Brain pericyte (primary cell): ENCODE data around the gene LTO1.

ENCODE experiments used
- DNase-seq: peaks from one replicate; pipeline ENCODE4 v3.0.0-alpha.2; 2012; ENCODE audit warnings: low read depth, low spot score

Gene LTO1

GRCh38 chr11:69657911-69658625, 17.1 kb downstream of the LTO1 start:
- DNase-seq, result no peak

GRCh38 chr11:69657456-69657910, 17.7 kb downstream of the LTO1 start:
- DNase-seq, result no peak

- no peak for DNase-seq
Observed at GRCh38 chr11:69656536-69657455, 18.4 kb downstream of the LTO1 start.

DNA sequence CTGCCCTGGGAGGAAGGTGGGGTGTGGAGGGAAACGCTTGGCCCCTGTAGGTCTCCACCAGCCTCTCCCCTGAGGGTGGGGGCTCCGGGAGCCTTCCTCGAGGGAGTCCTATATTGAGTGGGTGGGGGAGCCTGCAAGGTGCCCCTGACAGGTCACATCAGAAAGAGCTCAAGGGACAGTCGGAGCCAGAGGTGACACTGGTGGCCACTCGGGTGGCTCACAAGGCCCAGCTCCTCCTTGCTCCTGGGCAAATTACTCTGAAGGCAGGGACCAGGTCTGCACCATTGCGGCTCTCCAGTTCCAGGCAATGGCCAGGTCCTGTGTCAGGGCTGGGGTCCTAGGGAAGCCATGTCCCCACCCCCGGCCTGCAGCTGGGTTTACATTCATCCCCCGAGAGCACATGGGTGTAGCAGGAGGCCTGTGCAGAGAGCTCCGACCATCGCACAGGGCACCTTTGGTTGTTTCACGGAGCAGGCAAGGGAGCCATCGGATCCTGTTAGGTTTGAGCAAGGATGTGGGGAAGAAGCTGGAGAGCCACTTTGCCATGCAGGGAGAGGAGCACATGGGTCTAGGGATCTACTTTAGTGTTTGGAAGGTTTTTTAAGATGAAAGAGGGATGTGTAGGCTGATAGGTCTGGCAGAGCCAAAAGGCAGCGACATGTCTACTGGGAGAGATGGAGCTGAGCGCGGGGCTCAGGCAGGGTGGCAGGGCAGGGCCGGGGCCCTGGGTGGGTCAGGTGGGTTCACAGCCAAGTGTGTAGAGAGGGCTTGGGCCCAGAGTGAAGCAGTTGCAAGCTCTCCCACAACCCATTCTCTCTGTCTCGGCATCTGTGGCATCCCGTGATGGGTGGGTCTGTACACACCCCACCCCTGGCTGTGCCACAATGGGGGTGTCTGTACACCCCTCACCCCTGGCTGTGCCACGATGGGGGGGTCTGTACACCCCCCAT, 19.4 kb downstream of the LTO1 start:
- DNase-seq, result no peak

DNA sequence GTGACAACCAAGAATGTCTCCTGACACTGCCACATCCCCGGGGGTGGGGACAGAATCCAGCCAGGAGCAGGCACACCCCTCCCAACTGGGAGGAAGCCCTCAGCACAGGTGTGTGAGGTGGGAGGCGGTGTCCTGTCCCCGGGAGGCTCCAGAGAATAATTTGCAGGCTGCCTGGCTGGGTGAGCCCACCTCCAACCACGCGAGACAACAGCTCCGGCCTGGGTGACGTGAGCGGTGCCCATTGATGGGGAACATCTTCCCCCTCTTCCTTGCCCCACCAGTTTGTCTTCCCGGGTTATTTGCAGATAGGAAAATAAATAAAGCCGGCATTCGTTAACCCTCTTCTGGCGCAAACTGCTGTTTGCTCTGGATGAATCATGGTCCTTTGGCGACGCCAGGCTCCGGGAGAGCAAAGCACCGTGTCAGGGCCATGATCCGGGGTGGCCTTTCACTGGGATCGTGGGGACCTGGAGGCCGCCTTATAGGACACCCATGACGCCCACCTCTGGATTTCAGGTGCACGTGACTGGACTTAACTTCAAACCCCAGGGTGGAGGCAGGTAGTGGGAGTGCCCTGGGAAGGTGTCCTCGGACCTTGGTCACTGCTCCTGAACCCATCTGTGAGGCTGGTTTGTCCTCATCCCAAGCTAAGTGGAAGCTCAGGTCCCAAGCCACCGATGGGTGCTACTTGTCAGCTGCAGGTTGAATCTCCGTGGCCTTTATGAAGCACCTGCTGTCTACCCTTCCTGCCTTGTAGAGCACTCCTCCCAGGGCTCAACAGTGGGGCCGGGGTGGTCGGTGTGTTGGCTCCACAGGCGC, 20.3 kb downstream of the LTO1 start:
- no peak for DNase-seq

GRCh38 chr11:69654001-69654659, 21.0 kb downstream of the LTO1 start:
- DNase-seq, result no peak

- no peak for DNase-seq
Observed at GRCh38 chr11:69653406-69653960, 21.7 kb downstream of the LTO1 start.

- DNase-seq, result no peak
Observed at GRCh38 chr11:69652999-69653398, 22.2 kb downstream of the LTO1 start.

DNA sequence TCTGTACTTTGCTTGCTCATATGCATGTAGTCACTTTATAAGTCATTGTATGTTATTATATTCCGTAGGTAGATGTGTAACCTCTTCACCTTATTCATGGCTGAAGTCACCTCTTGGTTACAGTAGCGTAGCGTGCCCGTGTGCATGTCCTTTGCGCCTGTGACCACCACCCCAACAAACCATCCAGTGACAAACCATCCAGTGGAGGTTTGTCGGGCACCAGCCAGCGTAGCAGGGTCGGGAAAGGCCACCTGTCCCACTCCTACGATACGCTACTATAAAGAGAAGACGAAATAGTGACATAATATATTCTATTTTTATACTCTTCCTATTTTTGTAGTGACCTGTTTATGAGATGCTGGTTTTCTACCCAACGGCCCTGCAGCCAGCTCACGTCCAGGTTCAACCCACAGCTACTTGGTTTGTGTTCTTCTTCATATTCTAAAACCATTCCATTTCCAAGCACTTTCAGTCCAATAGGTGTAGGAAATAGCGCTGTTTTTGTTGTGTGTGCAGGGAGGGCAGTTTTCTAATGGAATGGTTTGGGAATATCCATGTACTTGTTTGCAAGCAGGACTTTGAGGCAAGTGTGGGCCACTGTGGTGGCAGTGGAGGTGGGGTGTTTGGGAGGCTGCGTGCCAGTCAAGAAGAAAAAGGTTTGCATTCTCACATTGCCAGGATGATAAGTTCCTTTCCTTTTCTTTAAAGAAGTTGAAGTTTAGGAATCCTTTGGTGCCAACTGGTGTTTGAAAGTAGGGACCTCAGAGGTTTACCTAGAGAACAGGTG, 23.1 kb downstream of the LTO1 start:
- DNase-seq, result no peak

- DNase-seq, result no peak
Observed at GRCh38 chr11:69650832-69651344, 24.3 kb downstream of the LTO1 start.

GRCh38 chr11:69650081-69650831, 24.9 kb downstream of the LTO1 start:
- DNase-seq, result no peak

DNA sequence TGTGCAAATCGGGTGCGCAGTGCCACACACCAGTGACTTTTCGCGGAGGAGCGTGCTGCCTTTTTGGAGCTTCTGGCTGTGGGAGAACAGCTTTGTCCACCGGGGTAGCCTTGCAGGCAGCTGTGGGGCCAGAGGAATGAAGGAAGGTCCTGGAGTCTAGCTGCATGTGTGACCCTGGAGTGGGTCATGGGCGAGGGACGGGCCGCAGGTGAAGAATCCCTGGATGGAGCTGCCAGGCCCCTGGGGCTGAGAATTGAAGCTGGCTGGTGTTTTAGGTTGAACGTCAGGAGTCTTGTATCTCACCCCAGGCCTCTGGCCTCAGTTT, 25.6 kb downstream of the LTO1 start:
- DNase-seq, result no peak

DNA sequence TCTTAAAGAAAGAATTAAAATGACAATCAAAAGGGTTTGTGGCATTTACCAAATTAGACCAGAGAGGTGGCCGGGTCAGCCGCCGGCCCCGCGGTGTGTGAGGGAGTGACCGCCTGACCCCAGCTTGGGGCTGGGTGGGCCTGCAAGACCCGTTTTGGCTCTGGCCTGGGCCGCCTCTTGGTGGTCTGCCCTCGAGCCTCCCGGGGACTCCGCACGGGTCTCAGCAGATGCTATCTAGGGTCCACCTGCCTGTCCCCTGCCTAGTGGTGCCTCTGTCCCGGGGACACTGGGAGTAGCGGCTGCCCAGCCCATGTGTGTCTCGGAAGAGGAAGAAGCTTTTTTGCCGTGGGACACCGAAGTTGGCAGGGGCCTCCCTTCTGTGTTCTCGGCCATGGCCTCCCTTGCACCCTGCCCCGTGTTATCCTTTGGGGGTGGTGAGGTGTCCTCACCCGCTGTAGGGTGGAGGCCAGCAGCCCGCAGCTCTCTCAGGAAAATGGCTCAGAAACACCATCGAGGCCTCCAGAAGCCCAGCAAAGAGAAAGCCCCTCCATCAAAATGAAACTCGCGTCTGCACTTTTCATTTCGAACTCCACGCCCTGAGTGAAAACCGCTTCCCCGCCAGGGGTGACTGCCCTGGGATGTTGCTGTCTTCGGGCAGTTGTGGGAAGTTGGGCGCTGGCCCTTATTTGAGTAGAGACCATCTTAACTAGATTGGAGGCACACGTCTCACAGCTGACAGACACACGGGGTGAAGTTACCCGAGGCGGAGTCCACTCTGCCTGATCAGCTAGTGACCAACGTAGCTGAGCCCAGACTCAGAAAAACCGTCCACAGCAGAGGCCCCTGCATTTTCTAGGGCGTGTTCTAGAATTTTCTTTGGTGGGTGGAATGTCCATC, 26.2 kb downstream of the LTO1 start:
- no peak for DNase-seq

- no peak for DNase-seq
Observed at GRCh38 chr11:69647761-69648497, 27.2 kb downstream of the LTO1 start.

DNA sequence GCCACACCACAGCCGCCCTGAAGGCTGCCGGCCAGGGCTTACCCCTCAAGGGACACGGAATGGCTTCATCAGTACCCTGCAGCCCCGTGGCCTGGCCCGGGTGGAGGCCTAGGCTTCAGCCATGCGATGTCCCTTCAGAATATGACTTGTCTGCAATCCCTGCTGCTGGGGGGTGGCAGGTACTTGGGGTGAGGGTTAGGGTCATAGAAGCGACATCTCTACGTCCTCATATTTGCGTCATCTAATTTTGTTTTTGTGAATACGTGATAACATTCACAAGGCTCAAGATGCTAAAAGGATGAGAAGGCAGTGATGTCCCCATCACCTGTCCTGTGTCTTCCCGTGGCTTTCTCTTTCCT, 27.8 kb downstream of the LTO1 start:
- DNase-seq, result no peak

DNA sequence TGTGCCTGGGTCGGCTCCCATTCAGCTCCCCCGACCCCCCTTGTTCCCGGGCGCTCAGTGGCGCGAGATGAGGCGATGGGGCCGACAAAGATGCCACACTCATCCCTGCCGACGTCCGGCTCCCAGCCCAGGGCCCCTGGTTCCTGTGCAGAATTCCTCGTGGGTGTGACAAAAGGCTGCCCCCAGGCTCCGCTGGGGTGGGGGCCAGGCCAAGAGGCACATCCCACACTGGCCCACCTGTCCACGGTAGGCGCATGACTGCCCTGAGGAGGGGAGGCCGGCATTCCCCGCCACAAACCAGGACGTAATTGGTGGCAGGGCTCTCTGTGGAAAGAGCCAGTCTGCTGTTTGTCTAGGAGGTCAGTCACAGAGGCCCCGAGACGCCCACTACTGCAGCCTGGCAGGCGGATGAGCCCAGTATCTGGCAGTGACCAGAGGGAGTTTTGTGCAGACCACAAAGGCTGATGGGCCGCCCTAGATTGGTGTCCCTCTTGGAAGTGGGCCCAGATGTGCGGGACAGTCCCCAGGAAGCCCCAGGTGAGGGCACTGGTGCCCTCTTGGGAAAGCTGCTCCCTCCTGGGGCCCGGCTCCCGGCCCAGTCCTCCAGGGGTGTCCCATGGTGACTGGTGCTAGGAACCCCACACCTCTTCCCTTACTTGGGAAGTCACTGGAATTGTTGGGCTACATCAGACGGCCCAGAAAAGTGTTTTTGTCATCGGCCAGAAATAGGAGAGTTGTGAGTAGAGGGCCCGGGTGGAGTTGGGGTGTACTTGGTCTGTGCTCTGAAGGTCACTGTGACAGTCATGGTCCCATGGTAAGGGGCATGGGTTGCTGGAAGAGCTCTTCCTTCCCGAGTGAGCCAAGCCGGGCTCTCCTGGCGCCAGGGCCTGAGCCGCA, 28.4 kb downstream of the LTO1 start:
- DNase-seq, result no peak
